AG04449 (cell line): Measurements from ENCODE around the gene DLX2.
"Not testable (repeated sequence)": the region's sequence is repeated elsewhere in the genome, so short reads cannot be mapped to it uniquely, and the experiment has no call there.

ENCODE experiments used
- CTCF ChIA-PET: fragments of 350-600 bp; formaldehyde crosslinking; extraction: SDS; loops from one replicate; lab custom pipeline; 2021; ENCODE audit warnings: antibody characterized with exemption; lab: Yijun Ruan, JAX
- POLR2A ChIA-PET: fragments of 400-600, 350-600 bp; formaldehyde crosslinking; extraction: SDS; loops from one replicate; lab custom pipeline; 2020; ENCODE audit warnings: antibody characterized with exemption, inconsistent platforms; lab: Yijun Ruan, JAX
- DNase-seq: peaks from one replicate; pipeline ENCODE4 v3.0.0-alpha.2; 2010; ENCODE audit warnings: low read depth, low spot score
- H3K4me3 ChIP-seq: 2 replicates; pipeline ENCODE4 v1.5.1; 2011; ENCODE audit warnings: low read depth, mild to moderate bottlenecking, control low read depth, low read length
- TF ChIP-seq, protein P1 (sequence below): IDR thresholded peaks from one replicate; pipeline ENCODE4 v1.5.1; 2011; ENCODE audit warnings: mild to moderate bottlenecking, moderate library complexity, low read length, control low read depth, inconsistent platforms; ENCODE audit not compliant: insufficient read depth; ENCODE audit errors: missing control alignments

The DLX2 gene

GRCh38 chr2:172079416-172079815 is 23.3 kb downstream of the DLX2 start:
- ChIA-PET POLR2A (no interaction called here), CTCF (no interaction called here)
- DNase-seq: no peak
- TF ChIP-seq, protein P1, sequence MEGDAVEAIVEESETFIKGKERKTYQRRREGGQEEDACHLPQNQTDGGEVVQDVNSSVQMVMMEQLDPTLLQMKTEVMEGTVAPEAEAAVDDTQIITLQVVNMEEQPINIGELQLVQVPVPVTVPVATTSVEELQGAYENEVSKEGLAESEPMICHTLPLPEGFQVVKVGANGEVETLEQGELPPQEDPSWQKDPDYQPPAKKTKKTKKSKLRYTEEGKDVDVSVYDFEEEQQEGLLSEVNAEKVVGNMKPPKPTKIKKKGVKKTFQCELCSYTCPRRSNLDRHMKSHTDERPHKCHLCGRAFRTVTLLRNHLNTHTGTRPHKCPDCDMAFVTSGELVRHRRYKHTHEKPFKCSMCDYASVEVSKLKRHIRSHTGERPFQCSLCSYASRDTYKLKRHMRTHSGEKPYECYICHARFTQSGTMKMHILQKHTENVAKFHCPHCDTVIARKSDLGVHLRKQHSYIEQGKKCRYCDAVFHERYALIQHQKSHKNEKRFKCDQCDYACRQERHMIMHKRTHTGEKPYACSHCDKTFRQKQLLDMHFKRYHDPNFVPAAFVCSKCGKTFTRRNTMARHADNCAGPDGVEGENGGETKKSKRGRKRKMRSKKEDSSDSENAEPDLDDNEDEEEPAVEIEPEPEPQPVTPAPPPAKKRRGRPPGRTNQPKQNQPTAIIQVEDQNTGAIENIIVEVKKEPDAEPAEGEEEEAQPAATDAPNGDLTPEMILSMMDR: no peak
- H3K4me3 ChIP-seq: no peak overlapping the region

- TF ChIP-seq, protein P1: no peak
- no peak for DNase-seq
- POLR2A ChIA-PET: no interaction called here
- CTCF ChIA-PET: no interaction called here
- no peak overlapping the region for H3K4me3 ChIP-seq
Measured at GRCh38 chr2:172074254-172074653, 28.4 kb downstream of the DLX2 start.

DNA sequence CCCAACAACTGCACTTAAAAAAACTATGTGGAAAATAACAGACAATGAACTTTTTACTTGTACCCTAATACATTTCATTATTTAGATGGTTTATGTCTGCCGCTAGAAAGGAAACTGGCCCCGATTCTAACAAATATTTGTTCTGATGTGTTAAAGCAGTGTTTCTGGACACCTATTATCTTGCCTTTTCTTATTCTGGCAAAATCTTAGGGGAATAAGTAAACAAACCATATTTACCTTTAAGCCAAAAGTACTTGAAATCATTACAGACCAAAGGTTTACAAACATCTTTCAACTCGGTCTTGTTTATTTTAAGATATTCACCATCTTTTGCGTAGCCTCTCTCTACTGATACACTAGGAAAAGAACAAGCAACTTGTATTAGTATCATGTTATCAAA is 29.2 kb downstream of the DLX2 start:
- H3K4me3 ChIP-seq: no peak overlapping the region
- DNase-seq: no peak
- CTCF ChIA-PET: interaction anchor here (1.0 kb wide), 1 partner anchor 33 kb away, joined by 4 read pairs; no protein-coding TSS in a partner anchor
- POLR2A ChIA-PET: no interaction called here
- TF ChIP-seq, protein P1: no peak

- CTCF ChIA-PET: interaction anchor here (1.0 kb wide), 1 partner anchor 34 kb away, joined by 4 read pairs; no protein-coding TSS in a partner anchor
- no peak overlapping the region for H3K4me3 ChIP-seq
- TF ChIP-seq, protein P1: no peak
- DNase-seq: no peak
- POLR2A ChIA-PET: no interaction called here
Measured at GRCh38 chr2:172072706-172073105, 30.0 kb downstream of the DLX2 start.

DNA sequence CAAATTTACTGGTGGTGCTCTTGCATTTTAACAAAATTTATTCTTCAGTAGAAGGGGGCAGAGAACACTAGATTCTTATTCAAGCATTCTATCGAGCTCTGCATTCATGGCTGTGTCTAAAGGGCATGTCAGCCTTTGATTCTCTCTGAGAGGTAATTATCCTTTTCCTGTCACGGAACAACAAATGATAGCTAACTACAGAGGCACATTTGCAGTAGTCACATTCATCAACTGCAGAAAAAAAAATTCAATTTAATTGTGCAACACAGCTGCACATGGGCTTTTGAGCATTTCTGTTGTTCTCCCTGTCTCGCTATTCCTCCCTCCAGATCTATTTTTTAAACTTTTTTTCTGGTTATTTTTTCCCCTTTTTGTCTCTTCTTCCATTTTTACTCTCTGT is 30.4 kb downstream of the DLX2 start:
- ChIA-PET CTCF (interaction anchor here (1.0 kb wide), 1 partner anchor 34 kb away, joined by 4 read pairs; no protein-coding TSS in a partner anchor), POLR2A (no interaction called here)
- H3K4me3 ChIP-seq: no peak overlapping the region
- DNase-seq: no peak
- TF ChIP-seq, protein P1: no peak

GRCh38 chr2:172070936-172071335 is 31.8 kb downstream of the DLX2 start:
- ChIA-PET POLR2A (no interaction called here), CTCF (no interaction called here)
- TF ChIP-seq, protein P1: no peak
- DNase-seq: no peak
- H3K4me3 ChIP-seq: no peak overlapping the region

GRCh38 chr2:172067905-172068304 is 34.8 kb downstream of the DLX2 start:
- DNase-seq, CTCF ChIA-PET, POLR2A ChIA-PET, H3K4me3 ChIP-seq: not testable (repeated sequence)
